Psoas muscle (tissue), 8 donors: ENCODE results near the gene GDF15. TPM values are rescaled to one million over a fixed set of nuclear protein-coding genes. Genes with fewer than 3 reads are reported as not detected.
"Not testable (repeated sequence)": the region's sequence is repeated elsewhere in the genome, so short reads cannot be mapped to it uniquely, and the experiment has no call there.

Experiments used
- ATAC-seq, 4 donors: fragments of 200-7000 bp; cut with Tn5 transposase; one replicate each; pipeline ENCODE4 v1.9.1; 2020; ENCODE audit warnings: moderate library complexity in 3 of 4, mild to moderate bottlenecking in 2 of 4
- DNase-seq, 2 donors: peaks; one replicate each; pipeline ENCODE4 v3.0.0-alpha.2; 2020
- H3K27ac ChIP-seq: fragments of 200-600 bp; one replicate; pipeline ENCODE4 v1.8.0; 2022
- H3K27me3 ChIP-seq, 3 donors: fragments of 200-600 bp in 1 of 3; one replicate each; pipeline versions ENCODE4 v1.6.1 to v1.8.0; 2013 to 2022; ENCODE audit warnings: low read length in 2 of 3, mild to moderate bottlenecking in 2 of 3, moderate library complexity in 1 of 3; ENCODE audit not compliant: insufficient read depth in 3 of 3
- H3K36me3 ChIP-seq, 2 donors: fragments of 200-600 bp in 1 of 2; one replicate each; pipeline versions ENCODE4 v1.6.1 to v1.8.0; 2013 to 2022; ENCODE audit warnings: low read depth in 1 of 2, mild to moderate bottlenecking in 1 of 2, moderate library complexity in 1 of 2; ENCODE audit not compliant: insufficient read depth in 1 of 2
- H3K4me1 ChIP-seq: fragments of 200-600 bp; one replicate; pipeline ENCODE4 v1.8.0; 2022
- H3K4me3 ChIP-seq: fragments of 200-600 bp; one replicate; pipeline ENCODE4 v1.8.0; 2022; ENCODE audit warnings: mild to moderate bottlenecking
- H3K9me3 ChIP-seq: fragments of 200-600 bp; one replicate; pipeline ENCODE4 v1.8.0; 2022
- WGBS, 3 donors: extraction: QIAGEN DNeasy Blood & Tissue Kit; methylation state at CpG; one replicate each; pipeline versions ENCODE4 v1.1.6 to v1.1.7; 2013; 5-methylcytosine and 5-hydroxymethylcytosine counted together
- intact Hi-C, 2 donors: fragments of 100-400 bp; cut with DNase I; formaldehyde crosslinking; loops; one replicate each; pipeline versions ENCODE4 v1.11.0 to v1.14.2; 2022
- polyA plus RNA-seq, 3 donors: library from polyadenylated mRNA; stranded (reverse); fragments of 200-250 nt; gene quantifications; one replicate each; pipeline ENCODE4 v1.2.3, GENCODE V29; 2013
- total RNA-seq, 4 donors: library from RNA; stranded (reverse); fragmentation: NEBNext Ultra II Directional in 2 of 4; extraction: Animal tissue kit (Norgen Biotek cat#: 25700) in 2 of 4; gene quantifications; one replicate each; pipeline versions ENCODE4 v1.2.1 to v1.2.4, GENCODE V29; 2021 to 2023
- TF ChIP-seq, protein P1 (sequence below): fragments of 200-600 bp; IDR thresholded peaks from one replicate; pipeline ENCODE4 v1.8.0; 2022; ENCODE audit warnings: antibody characterized with exemption
- donor health status: healthy with polysubstance abuse.
- donor health status: DM: no; HTN: no; CAD: no; lungs with moderate emphysema.
- donor health status: Bipolar disorder and iron deficiency.
- donor health status: healthy.
- donor health status: DM: yes; HTN: yes; CAD: no.
- donor health status: DM: no; HTN: no; CAD: no.
- donor health status: DM: no; HTN: no; CAD: no.
- donor health status: DM: yes; HTN: yes; CAD: no.

The GDF15 gene
- total and polyA plus RNA-seq, 7 donors: 0.27 to 37.1 (median 0.99) TPM

DNA sequence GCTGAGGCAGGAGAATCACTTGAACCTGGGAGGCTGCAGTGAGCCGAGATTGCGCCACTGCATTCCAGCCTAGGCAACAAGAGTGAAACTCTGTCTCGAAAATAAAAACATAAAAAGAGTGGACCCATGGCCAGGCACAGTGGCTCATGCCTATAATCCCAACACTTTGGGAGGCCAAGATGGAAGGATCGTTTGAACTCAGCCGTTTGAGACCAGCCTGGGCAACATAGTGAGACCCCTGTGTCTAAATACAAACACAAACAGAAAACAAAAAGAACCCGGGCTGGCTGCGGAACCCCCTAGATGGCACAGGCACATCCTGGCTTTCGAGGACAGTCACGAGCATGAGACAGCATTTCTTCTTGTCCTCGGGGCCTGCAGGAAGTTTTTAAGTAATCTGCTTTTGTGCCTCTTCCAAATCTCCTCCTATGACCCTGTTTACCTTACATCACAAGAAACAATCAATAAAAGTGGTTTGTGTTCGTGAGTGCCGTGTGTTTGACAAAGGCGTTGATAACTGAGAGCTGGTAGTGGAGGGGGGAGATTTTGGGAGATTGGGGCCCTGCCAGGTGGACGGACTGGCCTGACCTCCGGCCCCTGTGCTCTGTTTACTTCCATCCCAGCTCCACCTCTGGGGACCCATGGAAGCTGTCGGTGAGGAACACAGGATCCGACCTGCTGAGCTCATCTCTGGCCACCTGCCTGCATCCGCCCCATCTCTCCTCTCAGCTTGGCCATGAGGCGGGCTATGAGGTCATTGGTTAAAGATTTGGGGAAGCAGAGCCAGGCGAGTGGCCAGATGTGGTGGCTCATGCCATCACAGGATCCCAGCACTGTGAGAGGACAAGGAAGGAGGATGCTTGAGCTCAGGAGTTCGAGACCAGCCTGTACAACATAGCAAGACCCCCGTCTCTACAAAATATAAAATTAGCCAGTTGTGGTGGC, 5.9 kb upstream of the GDF15 start:
- TF ChIP-seq, protein P1, sequence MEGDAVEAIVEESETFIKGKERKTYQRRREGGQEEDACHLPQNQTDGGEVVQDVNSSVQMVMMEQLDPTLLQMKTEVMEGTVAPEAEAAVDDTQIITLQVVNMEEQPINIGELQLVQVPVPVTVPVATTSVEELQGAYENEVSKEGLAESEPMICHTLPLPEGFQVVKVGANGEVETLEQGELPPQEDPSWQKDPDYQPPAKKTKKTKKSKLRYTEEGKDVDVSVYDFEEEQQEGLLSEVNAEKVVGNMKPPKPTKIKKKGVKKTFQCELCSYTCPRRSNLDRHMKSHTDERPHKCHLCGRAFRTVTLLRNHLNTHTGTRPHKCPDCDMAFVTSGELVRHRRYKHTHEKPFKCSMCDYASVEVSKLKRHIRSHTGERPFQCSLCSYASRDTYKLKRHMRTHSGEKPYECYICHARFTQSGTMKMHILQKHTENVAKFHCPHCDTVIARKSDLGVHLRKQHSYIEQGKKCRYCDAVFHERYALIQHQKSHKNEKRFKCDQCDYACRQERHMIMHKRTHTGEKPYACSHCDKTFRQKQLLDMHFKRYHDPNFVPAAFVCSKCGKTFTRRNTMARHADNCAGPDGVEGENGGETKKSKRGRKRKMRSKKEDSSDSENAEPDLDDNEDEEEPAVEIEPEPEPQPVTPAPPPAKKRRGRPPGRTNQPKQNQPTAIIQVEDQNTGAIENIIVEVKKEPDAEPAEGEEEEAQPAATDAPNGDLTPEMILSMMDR: no peak
- Histone ChIP-seq H3K9me3 (no peaks in the 10 kb centered on the region), H3K4me3 (no peak overlapping the region), H3K4me1 (peaks cover 16% of the 10 kb centered on the region), H3K36me3 (no peaks in the 10 kb centered on the region), H3K27ac (peak overlapping the region; percentile 73), H3K27me3 (peaks cover 0 to 6% (median 0%) of the 10 kb centered on the region in 3 donors)
- ATAC-seq: peak; percentile 86 to 92 (median 90)
- peak; percentile 93 to 95 for DNase-seq
- WGBS, 3 donors: 23 to 31% (median 24%) methylated on average over 22 of the region's 22 CpGs
- intact Hi-C loops: no loop called here

DNA sequence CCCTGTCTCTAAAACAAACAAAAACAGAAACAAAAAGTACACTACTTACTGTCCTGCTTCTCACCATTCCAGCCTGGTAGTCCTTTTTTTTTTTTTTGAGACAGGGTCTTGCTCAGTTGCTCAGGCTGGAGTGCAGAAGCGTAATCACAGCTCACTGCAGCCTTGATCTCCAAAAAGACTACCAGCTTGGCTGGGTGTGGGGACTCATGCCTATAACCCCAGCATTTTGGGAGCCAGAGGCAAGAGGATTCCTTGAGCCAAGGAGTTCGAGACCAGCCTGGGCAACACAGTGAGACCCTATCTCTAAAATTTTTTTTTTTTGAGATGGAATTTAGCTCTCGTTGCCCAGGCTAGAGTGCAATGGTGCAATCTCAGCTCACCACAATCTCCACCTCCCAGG, 5.1 kb upstream of the GDF15 start:
- peaks cover 12% of the 10 kb centered on the region for H3K4me1 ChIP-seq
- no peak for DNase-seq
- no peak overlapping the region for H3K4me3 ChIP-seq
- H3K36me3 ChIP-seq: no peaks in the 10 kb centered on the region
- no peaks in the 10 kb centered on the region for H3K9me3 ChIP-seq
- TF ChIP-seq, protein P1: no peak
- ATAC-seq: no peak
- WGBS, 3 donors: 70 to 89% (median 80%) methylated on average over 3 of the region's 3 CpGs
- intact Hi-C loops: no loop called here
- H3K27ac ChIP-seq: peak overlapping the region; percentile 73
- H3K27me3 ChIP-seq: peaks cover 0 to 6% (median 3%) of the 10 kb centered on the region in 3 donors

DNA sequence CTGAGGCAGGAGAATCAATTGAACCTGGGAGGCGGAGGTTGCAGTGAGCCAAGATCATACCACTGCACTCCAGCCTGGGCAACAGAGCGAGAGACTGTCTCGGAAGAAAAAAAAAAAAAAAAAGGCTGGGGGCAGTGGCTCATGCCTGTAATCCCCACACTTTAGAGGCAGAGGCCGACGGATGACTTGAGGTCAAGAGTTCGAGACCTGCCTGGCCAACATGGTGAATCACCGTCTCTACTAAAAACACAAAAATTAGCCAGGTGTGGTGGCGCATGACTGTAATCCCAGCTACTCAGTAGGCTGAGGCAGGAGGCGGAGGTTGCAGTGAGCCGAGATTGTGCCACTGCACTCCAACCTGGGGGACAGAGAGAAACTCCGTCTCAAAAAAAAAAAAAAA, 2.3 kb upstream of the GDF15 start:
- H3K9me3 ChIP-seq, H3K4me3 ChIP-seq, intact Hi-C loops, DNase-seq, ATAC-seq, H3K36me3 ChIP-seq, H3K27ac ChIP-seq, H3K27me3 ChIP-seq: not testable (repeated sequence)
- H3K4me1 ChIP-seq: peaks cover 19% of the 10 kb centered on the region
- WGBS, 3 donors: 91 to 94% (median 93%) methylated on average over 11 of the region's 11 CpGs

DNA sequence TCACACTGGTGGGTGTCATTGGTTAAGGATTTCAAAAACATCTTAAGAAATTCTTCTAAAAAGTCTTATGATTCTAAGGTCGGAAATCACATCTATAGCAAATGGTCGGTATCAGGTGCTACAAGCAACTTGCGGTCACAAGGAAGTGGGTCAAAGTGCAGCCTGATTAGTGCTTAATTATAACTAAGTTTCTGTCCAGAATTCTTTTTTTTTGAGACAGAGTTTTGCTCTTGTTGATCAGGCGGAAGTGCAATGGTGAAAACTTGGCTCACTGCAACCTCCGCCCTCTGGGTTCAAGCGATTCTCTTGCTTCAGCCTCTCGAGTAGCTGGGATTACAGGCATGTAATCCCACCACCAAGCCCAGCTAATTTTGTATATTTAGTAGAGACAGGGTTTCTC, 1.2 kb upstream of the GDF15 start:
- Histone ChIP-seq H3K4me3 (no peak overlapping the region), H3K27ac (no peak overlapping the region), H3K9me3 (no peaks in the 10 kb centered on the region), H3K4me1 (peaks cover 19% of the 10 kb centered on the region), H3K36me3 (no peaks in the 10 kb centered on the region), H3K27me3 (peaks cover 0 to 6% (median 3%) of the 10 kb centered on the region in 3 donors)
- TF ChIP-seq, protein P1: no peak
- whole genome bisulfite sequencing, 3 donors: 81 to 85% (median 83%) methylated on average over 7 of the region's 7 CpGs
- ATAC-seq (no peak), DNase-seq (no peak)
- intact Hi-C loops: no loop called here

DNA sequence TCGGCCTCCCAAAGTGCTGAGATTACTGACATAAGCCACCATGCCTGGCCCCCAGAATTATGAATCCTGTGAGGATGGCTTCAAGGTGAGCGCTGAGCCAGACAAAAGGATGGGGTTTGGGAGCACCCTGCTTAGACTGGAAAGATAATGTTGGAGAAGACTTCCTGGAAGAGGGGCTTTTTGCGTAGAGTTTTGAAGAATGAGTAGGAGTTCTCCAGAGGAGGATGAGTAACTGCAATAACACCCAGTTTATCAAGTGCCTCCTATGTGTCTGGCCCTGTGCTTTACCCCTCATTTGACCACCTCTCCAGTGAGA, 641 bp upstream of the GDF15 start:
- intact Hi-C loops: no loop called here
- Histone ChIP-seq H3K27ac (no peak overlapping the region), H3K36me3 (no peaks in the 10 kb centered on the region), H3K9me3 (no peaks in the 10 kb centered on the region), H3K4me3 (no peak overlapping the region), H3K4me1 (peaks cover 14% of the 10 kb centered on the region), H3K27me3 (peaks cover 0 to 6% (median 3%) of the 10 kb centered on the region in 3 donors)
- ATAC-seq: no peak
- TF ChIP-seq, protein P1: no peak
- DNase-seq: no peak
- 94 to 97% (median 95%) methylated on average over 3 of the region's 3 CpGs for WGBS, 3 donors
